Measurements from ENCODE around the gene TPCN2. TPM values are rescaled to one million over a fixed set of nuclear protein-coding genes. Genes with fewer than 3 reads are reported as not detected.

Gene TPCN2
- total and polyA plus RNA-seq, 2 of the 4 experiments (the other 2 are of a cell fraction) = 3.4 to 8.0 TPM

GRCh38 chr11:69113646-69114340 lies 65.1 kb downstream of the TPCN2 start (continued):
- no peak for TF ChIP-seq RCOR1 (IDR thresholded peaks at IDR 0.05; ENCODE audit: insufficient replicate concordance, low read length)

DNA sequence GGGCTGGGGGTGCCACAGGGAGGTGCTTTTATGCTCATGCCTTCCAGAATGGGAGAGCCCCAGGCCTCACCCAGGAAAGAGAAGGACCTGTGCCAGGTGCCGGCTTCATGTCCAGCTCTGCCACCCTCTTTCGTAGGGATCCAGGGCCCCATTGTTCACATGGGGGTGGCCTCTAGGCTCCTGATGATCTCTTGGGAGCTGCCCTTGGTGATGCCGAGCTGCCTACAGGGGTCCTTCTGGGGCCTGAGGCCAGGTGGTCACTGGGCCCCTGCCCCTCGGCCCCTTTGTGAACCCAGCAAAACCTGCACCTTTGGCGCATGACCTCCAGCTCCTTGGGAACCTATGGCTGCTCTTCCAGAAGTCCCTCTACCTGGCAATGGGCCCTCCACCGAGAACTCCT lies 65.6 kb downstream of the TPCN2 start:
- in situ Hi-C loops (cut with MboI; ENCODE audit: low sequenced_read_pairs) = loop anchor here (25.0 kb wide), 1 partner anchor 1073 kb away; no protein-coding TSS in a partner anchor
- H3K56ac ChIP-seq (ENCODE audit: extremely low read depth, insufficient read depth, low read length) = no peak overlapping the region
- dilution Hi-C loops (cut with HindIII; ENCODE audit: low sequenced_read_pairs, unreplicated experiment) = no loop called here
- CTCF ChIA-PET = interaction anchor here (2.1 kb wide), 1 partner anchor 13 kb away, joined by 5 read pairs; no protein-coding TSS in a partner anchor
- BruUV-seq (replicated peaks) = no TSS peak
- ATAC-seq (ENCODE audit: low read depth) (no peak), DNase-seq (no peak)
- peaks cover 3% of the 10 kb centered on the region for H3K9me3 ChIP-seq (ENCODE audit: control insufficient read depth, insufficient read depth, low read length)
- no peak overlapping the region for H3K4me3 ChIP-seq (ENCODE audit: insufficient read depth, low read depth, low read length)
- H4K5ac ChIP-seq (ENCODE audit: low read depth, low read length) = no peak overlapping the region
- no peak overlapping the region for H3K27ac ChIP-seq (ENCODE audit: insufficient read depth, low read length)
- H3K14ac ChIP-seq (replicated peaks; ENCODE audit: low read depth, low read length) = no peak overlapping the region
- H3K27me3 ChIP-seq (ENCODE audit: control insufficient read depth, insufficient read depth, low read length) = peaks cover 14% of the 10 kb centered on the region; the same call in 1 of the 2 replicates
- no peak overlapping the region for H4K8ac ChIP-seq (ENCODE audit: low read depth in 2 of 2, low read length in 2 of 2)
- H3K9me1 ChIP-seq (ENCODE audit: insufficient read depth, low read length) = no peaks in the 10 kb centered on the region
- no peak overlapping the region for H4K91ac ChIP-seq (ENCODE audit: insufficient read depth, low read depth, low read length)
- no peaks in the 10 kb centered on the region for H3K36me3 ChIP-seq (ENCODE audit: control insufficient read depth, insufficient read depth, low read length)
- no peak overlapping the region for H2AK5ac ChIP-seq (ENCODE audit: low read depth, low read length)
- no peak overlapping the region for H3K9ac ChIP-seq (ENCODE audit: low read depth, low read length)
- H2AFZ ChIP-seq (replicated peaks; ENCODE audit: low read length, poor library complexity) = no peak overlapping the region
- no peak overlapping the region for H2BK120ac ChIP-seq (ENCODE audit: low read depth, low read length)
- no peak overlapping the region for H2BK20ac ChIP-seq (ENCODE audit: low read depth, low read length)
- H3K79me1 ChIP-seq (ENCODE audit: low read depth in 1 of 2, low read length in 2 of 2) = no peaks in the 10 kb centered on the region
- H3K23ac ChIP-seq (ENCODE audit: low read depth, low read length) = no peak overlapping the region
- no peak overlapping the region for H3K4me2 ChIP-seq (ENCODE audit: low read depth, low read length)
- H4K20me1 ChIP-seq (ENCODE audit: insufficient read depth, low read length) = no peaks in the 10 kb centered on the region
- H3K18ac ChIP-seq (ENCODE audit: low read depth, low read length) = no peak overlapping the region
- 70% methylated on average over 2 of the region's 6 CpGs; no CpG with 5 or more reads in 1 of the 2 experiments for WGBS, 2 experiments (ENCODE audit: extremely low coverage in 2 of 2, insufficient read length in 1 of 2)
- no peak overlapping the region for H2BK15ac ChIP-seq (ENCODE audit: low read depth, low read length)
- no peak overlapping the region for H2BK5ac ChIP-seq (ENCODE audit: low read depth, low read length, poor library complexity, severe bottlenecking)
- intact Hi-C loops (cut with micrococcal nuclease) = no loop called here
- H3K4me1 ChIP-seq (ENCODE audit: control insufficient read depth, insufficient read depth, low read length) = peaks cover 4% of the 10 kb centered on the region; the same call in 1 of the 2 replicates
- POLR2A ChIA-PET (ENCODE audit: unreplicated experiment) = no interaction called here
- no peak overlapping the region for H3K4ac ChIP-seq (ENCODE audit: low read depth, low read length)
- no peak overlapping the region for H2AK9ac ChIP-seq (replicated peaks; ENCODE audit: low read depth, low read length, poor library complexity)
- TF ChIP-seq RCOR1 (IDR thresholded peaks at IDR 0.05; ENCODE audit: insufficient replicate concordance, low read length) = no peak
- TF ChIP-seq RFX5 (IDR thresholded peaks at IDR 0.05; ENCODE audit: low read depth, low read length) = no peak
- no peak for TF ChIP-seq CHD1 (IDR thresholded peaks at IDR 0.05; ENCODE audit: low read depth, low read length)
- TF ChIP-seq, protein P1, sequence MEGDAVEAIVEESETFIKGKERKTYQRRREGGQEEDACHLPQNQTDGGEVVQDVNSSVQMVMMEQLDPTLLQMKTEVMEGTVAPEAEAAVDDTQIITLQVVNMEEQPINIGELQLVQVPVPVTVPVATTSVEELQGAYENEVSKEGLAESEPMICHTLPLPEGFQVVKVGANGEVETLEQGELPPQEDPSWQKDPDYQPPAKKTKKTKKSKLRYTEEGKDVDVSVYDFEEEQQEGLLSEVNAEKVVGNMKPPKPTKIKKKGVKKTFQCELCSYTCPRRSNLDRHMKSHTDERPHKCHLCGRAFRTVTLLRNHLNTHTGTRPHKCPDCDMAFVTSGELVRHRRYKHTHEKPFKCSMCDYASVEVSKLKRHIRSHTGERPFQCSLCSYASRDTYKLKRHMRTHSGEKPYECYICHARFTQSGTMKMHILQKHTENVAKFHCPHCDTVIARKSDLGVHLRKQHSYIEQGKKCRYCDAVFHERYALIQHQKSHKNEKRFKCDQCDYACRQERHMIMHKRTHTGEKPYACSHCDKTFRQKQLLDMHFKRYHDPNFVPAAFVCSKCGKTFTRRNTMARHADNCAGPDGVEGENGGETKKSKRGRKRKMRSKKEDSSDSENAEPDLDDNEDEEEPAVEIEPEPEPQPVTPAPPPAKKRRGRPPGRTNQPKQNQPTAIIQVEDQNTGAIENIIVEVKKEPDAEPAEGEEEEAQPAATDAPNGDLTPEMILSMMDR (conservative IDR thresholded peaks at IDR 0.05; ENCODE audit: low read depth, low read length) = no peak
- no peak for TF ChIP-seq CEBPB (IDR thresholded peaks at IDR 0.05; ENCODE audit: low read depth, low read length)
- no peak for TF ChIP-seq MXI1 (IDR thresholded peaks at IDR 0.05; ENCODE audit: borderline replicate concordance, low read depth, low read length)
- no peak for TF ChIP-seq SMC3 (IDR thresholded peaks at IDR 0.05; ENCODE audit: low read depth, low read length)
- no peak for TF ChIP-seq MAZ (IDR thresholded peaks at IDR 0.05; ENCODE audit: borderline replicate concordance, low read depth, low read length)
- TF ChIP-seq MAFK (IDR thresholded peaks at IDR 0.05; ENCODE audit: low read depth, low read length) = no peak
- TF ChIP-seq USF2 (IDR thresholded peaks at IDR 0.05; ENCODE audit: low read depth, low read length) = no peak
- no peak for TF ChIP-seq ELK1 (IDR thresholded peaks at IDR 0.05; ENCODE audit: borderline replicate concordance, low read depth, low read length)
- no peak for TF ChIP-seq BHLHE40 (IDR thresholded peaks at IDR 0.05; ENCODE audit: low read depth, low read length)

All from IMR-90 (cell line).